Activated CD4-positive, CD25-positive, alpha-beta regulatory T cell (primary cell): ENCODE measurements around the gene B4GALNT4.
A peak's percentile ranks its signal among the peaks of the same experiment; 100 is the strongest.
"Not testable (repeated sequence)": the region's sequence is repeated elsewhere in the genome, so short reads cannot be mapped to it uniquely, and the experiment has no call there.

Experiments used
- DNase-seq, 4 experiments: peaks; one replicate each; lab custom pipeline; 2025; lab: John Stamatoyannopoulos, UW

B4GALNT4 gene

DNA sequence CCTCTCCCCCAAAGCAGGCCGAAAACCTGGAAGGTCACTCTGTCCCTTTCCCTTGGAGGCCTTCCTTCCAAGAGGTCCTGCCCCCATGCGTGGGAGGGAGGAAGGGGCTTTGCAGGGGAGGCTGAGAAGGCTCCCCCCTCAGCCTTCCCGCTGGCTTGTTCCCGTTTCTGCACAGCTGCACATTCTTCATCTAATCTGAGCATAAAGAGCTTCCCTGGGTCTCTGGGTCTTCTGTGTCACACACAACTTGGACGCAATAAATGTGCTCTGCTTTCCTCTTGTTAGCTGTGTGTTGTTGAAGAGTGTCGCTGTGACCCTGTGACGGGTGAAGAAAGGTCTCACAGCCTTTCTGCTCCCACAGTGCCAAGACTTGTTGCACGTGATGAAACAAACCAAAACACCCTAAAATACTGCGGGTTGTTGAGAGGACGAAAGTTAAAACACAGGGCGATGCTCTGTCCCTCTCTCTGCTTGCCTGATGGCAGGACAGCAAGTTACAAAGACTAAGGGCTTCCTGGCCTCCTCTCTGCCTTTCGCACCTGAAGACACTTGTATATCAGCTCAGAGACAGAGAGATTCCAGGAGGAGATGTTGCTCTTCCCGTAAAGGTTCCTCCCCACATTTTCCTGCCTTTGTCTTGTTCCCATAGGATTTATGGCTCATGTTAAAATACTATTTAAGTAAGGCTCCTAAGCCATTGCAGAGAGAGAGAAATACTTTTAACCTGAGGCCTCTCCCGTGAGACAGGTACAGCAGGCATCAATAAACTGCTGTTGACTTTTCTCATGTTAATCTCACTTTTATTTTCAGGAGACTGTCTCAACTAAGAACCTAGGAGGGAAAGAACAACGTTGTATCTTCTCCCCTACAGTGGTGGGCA, 33.3 kb upstream of the B4GALNT4 start:
- no peak for DNase-seq

DNA sequence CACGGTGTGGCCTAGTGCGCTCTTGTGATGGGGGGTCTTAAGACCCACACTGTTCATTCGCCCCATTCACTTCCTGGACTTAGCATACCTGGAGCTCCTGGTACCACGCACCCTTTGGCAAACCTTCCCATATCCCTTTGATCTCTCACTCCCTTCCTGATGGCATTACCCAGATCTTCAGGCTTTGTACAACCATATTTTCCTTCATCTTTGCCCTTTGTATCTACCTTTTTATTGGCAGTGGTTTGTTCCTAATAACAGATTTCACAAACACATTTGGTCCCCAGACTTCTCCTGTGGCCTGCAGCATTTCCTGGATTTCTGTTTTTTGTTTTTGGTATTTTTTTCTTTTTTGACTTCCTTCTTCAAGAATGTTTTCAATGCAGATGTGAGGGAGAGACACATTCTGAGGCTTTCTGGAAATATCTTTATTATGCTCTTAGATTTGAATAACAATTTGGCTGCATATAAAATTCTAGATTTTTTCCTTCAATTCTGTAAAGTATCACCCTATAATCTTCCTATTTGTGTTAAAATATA, 32.6 kb upstream of the B4GALNT4 start:
- DNase-seq = no peak

DNA sequence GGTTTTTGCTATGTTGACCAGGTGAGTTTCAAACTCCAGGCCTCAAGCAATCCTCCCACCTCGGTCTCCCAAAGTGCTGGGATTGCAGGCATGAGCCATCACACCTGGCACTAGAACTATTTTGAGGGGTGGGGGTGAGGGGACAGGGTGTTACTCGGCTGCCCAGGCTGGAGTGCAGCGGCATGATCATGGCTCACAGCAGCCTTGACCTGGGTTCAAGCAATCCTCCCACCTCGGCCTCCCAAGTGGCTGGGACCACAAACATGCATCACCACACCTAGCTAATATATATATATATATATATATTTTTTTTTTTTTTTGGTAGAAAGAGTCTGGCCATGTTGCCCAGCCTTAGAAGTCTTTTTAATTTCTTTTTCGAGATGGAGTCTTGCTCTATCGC, 31.6 kb upstream of the B4GALNT4 start:
- DNase-seq = no peak

DNA sequence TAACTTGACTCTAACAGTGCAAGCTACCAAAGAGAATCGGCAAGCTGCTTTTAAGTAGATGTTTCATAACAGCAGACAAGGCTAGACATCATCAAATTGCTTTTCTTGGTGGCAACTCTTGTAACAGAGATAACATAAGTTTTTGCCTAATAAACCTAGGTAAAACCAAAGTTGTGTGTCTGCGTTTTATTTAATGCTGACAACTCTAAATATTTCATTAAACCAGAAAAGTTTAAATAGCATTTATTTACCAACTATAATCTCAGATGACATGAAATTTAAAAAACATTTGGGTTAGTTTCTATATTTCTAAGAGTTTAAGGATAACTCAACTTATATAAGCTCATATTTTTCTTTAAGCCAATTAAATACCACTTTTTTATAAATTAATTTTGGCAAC, 29.3 kb upstream of the B4GALNT4 start:
- DNase-seq = no peak

DNA sequence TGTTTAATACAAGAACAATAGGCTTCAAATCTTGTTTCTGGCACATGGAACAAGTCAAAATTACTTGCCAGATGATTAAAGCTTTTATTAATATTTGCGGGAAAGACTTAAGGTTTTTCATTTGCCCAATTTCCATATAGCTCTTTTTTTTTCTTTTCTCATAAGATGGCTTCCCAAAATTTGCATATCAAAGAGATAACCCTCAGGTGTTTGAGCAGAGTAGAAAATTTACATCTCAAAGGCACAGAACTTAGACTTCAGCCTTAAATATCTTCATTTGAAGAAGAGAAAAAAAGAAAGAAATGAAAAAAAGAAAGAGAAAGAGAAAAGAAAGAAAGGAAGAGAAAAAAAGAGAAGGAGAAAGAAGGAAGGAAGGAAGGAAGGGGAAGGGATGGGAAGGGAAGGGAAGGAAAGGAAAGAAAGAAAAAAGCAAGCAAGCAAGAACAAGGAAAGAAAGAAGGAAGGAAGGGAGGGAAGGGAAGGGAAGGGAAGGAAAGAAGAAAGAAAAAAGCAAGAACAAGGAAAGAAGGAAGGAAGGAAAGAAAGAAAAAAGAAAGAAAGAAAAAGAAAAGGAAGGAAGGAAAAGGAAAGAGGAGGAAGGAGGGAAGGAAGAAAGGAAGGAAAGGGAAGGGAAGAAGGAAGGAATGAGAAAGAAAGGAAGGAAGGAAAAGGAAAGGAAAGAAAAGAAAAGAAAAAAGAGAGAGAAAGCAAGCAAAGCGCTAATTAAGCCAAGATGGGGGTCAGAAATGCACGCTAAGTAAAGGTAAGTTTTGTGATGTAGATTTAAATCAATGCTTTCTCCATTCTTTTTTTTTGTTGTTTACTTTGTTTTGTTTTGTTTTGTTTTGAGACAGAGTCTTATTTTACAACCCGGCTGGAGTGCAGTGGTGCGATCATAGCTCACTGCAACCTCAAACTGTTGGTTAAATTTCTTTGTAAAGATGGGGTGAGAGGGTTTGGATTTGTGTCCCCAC, 28.5 kb upstream of the B4GALNT4 start:
- no peak for DNase-seq

DNA sequence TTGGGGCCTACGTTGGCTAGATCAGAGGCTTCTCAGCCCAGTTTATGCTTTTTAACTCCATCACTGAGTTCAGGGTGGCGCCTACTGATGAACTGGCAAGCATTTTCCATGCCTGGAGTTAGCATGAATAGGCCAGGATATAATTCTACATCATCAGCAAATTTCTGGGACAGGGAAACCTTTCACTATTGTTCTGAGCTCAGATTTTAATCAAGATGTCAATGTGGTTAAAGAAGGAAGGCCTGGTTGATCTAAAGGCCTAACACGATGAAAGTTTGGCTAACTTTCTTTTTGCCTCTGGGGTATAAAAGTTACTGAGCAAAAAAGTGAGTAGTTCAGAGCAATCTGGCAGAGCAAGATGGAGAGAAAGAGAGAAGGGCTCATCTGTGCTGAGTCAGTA, 27.0 kb upstream of the B4GALNT4 start:
- no peak for DNase-seq

DNA sequence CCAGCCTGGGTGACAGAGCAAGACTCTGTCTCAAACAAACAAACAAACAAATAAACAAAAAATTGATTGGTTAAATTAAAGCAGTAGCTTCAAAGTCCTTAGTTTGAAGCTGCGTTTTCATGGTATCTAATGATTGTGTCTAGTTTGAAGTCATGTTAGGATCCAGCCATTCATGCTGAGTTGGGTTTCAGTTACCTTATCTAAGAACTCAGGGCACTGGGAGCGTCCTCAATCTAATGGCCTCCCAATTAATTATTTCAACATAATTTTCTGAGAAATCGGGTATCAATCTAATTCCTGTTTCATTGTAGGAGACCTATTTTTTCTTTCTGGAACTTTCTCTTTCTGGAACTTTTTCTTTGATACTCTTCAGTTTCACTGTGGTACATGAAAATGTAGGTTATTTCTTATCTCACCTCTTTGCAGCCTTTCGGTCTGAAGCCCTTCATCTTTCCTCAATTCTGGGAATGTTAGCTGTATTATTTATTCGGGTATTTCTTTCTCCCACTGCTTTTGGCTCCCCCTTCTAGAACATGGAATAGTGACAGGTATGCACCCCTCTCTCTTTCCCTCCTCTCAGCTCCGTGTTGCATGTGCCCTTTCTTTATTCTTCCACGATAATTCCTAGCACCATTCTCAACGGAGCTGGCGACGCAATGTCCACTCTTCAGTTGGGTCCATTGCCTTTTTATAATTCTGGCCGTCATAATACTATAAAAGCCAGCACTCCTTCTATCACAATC, 24.3 kb upstream of the B4GALNT4 start:
- DNase-seq = no peak

DNA sequence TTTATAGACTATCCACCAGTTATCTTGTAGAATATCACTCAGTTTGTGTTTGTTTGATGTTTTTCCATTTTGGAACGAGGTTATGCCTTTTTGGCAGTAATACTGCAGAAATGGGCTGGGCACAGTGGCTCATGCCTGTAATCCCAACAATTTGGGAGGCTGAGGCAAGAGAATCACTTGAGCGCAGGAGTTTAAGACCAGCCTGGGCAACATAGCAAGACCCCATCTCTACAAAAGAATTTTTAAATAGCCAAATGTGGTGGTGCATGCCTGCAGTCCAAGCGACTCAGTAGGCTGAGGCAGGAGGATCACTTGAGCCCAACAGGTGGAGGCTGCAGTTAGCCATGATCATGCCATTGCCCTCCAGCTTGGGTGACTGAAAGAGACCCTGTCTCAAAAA, 22.8 kb upstream of the B4GALNT4 start:
- no peak for DNase-seq

DNA sequence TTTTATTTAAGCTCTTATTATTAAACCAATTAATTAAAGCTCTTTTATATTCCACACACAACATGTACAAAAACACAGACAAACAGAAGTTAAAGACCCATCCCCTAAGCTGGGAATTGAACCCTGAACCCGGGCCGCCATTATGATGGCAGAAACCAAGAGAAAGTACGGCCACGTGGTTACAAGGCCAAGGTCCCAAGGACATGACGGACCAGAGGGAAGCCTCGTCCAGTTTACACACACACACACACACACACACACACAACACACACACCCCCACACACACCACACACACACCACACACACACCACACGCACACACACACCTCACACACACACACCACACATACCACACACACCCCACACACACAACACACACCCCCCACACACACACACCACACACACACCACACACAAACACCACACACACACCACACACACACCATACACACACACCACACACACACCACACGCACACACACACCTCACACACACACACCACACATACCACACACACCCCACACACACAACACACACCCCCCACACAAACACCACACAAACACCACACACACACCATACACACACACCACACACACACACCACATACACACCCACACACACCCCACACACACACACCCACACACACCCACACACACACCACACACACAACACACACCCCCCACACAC, 19.9 kb upstream of the B4GALNT4 start:
- DNase-seq = not testable (repeated sequence)

DNA sequence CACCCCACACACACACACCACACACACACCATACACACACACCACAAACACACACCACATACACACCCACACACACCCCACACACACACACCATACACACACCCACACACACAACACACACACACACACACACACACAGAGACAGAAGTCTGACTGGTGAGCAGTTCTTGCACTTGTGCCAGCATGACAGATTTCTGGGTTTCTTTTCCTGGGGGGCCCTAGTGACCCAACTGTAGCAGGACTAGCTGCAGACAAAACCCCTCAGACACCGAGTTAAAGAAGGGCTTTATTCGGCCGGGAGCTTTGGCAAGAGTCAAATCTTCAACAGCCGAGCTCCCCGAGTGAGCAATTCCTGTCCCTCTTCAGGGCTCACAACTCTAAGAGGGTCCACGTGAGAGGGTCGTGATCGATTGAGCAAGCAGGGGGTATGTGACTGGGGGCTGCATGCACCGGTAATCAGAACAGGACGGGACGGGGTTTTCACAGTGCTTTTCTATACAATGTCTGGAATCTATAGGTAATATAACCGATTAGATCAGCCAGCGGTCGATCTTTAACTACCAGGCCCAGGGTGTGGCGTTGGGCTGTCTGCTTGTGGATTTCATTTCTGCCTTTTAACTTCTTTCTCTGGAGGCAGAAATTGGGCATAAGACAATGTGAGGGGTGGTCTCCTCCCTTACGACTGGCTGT, 19.1 kb upstream of the B4GALNT4 start:
- DNase-seq = not testable (repeated sequence)

DNA sequence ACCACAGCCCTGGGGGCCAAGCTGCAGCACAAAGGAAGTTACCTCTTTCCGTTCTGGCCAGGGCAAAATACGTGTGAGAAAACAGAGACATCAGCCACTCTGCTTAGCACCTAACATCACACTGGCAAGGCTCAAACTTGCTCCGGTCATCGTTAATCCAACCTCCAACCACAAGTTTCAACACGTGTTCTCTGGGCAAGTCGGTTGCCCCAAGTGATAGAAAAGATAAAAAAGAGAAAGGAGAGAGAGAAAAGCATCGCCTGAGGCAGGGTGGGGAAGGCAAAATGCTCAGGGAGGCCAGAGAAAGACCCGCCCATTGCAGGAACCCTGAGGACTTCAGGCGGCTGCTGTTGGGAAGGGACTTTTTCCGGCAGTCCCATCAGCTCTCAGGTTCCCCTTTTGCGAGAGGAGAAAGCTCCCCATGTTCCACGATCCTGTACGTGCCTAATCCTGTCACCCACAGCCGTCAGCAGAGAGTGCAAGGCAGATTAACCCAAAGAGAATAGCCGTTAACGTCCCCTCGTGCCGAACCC, 18.5 kb upstream of the B4GALNT4 start:
- no peak for DNase-seq

DNA sequence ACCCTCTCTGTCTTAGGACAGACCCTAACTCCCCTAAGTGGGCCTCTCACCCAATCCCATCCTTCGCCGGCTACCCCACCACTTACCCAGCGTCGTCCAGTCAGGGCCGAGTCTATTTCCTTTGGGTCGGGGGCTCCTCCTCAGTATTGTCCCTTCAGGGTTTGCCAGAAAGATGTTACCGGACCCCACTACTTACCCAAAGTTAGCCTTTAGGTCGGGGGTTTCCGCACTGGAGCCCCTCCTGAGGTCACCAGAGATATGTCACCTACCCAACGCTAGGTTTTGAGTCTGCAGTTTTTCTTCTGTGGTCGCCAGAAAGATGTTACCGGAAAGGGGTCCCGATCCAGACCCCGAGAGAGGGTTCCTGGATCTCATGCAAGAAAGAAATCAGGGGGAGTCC, 17.9 kb upstream of the B4GALNT4 start:
- no peak for DNase-seq

DNA sequence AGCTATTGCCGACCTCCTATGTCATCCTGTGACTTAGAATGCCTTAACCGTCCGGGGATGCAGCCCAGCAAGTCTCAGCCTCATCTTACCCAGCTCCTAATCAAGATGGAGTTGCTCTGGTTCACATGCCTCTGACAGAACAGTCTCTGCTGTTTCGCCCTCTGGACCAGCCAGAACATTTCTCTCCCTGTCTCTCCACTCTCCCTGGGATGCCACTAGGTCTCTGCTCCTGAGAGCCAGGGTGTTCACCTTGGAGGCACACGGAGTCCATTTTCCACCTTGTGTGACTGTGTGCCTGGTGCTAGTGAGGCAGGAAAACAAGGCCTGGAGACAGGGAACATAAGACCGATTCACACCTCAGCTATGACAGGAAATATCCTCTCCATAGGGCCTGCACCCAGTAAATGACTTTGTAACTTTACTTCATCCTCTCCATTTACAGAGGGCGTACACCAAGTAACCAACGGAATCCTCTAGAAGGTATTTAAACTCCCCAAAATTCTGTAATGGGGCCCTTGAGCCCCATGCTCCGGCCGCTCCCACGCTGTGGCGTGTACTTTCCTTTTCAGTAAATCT, 16.8 kb upstream of the B4GALNT4 start:
- DNase-seq = no peak

DNA sequence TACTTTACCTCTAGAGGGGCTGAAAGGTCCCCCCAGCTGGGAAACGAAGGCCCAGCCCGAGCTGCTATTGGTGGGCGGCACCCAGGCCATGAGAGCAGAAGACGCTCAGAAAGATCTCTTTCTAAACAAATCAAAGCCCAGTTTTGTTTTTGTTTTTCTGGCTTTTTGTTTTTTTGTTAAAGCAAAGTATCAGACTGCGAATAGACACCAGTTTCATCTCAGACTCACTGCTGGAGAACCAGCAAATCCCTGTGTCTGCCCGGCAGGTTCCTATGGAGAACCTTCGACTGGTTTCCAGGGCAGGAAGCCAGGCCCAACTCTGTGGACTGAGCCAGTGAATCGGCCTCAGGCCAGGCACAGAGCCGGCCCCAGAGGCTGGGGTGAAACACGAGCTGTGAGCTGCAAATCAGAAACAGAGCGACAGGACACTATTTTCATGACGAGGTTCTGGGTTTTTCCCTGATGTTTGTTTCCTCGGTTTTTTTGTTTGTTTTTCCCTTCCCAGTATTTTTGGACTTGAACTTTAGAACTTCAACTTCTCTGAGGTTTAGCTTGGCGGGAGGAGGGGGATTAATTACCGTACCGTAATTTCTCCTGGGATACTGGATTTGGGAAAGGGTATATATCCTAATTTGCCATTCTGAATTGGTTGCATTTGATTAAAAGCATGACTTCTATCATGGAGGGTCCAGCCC, 16.0 kb upstream of the B4GALNT4 start:
- no peak for DNase-seq

DNA sequence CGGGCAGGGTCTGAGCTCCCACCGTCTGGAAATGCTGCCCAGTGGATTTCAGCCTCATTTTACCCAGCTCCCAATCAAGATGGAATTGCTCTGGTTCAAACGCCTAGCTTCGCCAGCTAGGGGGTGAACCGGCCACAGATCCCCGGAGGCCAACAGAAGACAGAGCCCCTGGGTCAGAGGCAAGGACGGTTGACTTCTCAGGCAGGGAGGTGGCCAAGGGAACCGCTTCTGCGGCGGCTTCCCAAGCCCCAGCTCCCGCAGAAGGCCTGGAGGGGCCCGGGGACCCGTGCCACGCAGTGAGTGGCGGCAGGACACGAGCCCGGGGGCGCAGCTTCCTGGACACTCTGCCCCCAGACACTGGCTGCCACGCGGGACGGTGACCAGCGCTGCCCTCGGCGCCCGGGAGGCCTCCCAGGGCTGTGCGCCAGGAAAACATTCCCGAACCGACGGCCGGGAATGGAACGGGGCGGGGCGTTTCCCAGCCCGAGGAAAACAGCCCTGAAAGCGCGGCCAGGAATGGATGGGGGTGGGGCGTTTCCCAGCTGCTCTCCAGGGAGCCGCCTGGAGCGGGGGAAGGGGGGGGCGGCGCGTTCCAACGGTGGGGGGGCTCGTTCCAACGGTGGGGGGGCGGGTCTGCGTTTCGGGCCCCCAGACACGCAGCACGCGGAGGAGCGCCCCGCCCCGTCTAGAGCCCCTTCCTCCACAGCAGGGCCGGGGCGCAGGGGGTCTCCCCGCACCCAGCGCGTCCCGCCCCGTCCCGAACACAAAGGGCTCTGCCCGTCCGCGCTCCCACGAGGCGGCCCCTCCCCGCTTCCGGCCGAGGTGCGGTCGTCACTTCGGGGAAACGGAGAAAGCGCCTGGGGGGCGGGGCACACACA, 13.5 kb upstream of the B4GALNT4 start:
- peak; percentile 76 to 87 (median 80) for DNase-seq

DNA sequence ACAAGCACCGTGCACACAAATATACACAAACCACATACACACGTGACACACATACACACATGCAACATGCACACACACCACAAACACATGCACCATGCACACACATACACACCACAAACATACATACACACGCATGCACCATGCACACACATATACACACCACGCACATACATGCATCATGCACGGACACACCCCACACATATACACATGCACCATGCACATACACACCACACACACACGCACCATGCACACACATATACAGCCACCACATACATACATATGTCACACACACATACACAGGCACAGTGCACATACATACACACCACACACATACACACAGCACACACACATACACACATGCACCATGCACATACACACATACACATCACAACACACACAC, 12.7 kb upstream of the B4GALNT4 start:
- no peak for DNase-seq

DNA sequence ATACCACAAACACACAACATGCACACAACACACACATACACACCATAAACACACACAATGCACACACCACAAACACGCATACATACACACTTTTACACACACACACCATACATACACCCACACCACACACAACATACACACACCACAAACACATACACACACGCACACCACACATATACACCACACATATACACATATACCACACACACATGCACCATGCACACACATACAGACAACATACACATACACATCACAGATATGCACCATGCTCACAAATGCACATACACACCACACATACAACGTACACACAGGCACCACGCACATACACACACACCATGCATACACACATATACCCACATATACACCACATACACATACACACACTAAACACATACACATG, 11.7 kb upstream of the B4GALNT4 start:
- no peak for DNase-seq

DNA sequence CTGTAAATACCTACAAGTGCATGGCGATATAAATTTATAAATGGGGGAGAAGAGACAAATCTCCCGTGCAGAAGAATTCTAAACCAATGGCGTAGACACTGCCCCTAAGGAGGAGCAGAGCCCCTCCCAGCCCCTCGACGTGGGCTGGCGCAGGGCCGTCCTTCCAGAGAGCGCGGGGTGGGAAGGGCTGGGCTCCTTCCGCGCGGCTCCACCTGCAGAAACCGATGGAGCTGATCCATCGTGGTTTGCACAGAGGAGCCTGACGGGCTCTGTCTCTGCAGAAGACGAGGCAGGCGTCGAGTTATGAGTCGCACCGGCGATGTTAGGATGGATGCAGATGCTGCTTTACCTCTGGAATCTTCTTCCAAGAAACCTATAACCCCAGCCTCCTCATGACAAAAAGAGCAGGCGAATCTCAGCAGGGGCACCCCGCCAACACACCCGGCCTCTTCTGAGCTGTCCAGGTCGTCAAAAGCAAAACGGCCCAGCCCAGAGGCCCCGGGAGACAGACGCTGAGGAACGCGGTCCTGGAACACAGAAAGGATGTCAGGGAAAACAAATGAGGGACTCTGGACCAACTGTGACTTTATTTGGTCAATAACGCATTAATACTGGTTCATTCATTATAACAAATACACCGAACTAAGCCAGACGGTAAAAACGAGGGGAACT, 11.0 kb upstream of the B4GALNT4 start:
- DNase-seq = no peak
